GM12878 (cell line): ENCODE results near the gene DNAJC7. TPM values are rescaled to one million over a fixed set of nuclear protein-coding genes. Genes with fewer than 3 reads are reported as not detected.

Experiments
- ATAC-seq: fragments of 200-7000 bp; cut with Tn5 transposase; 3 replicates; pipeline ENCODE4 v1.9.1; 2020; ENCODE audit warnings: mild to moderate bottlenecking, moderate library complexity
- BruUV-seq: library from RNA; stranded (reverse); fragments of 400-500 nt; replicated peaks from 2 replicates; lab custom pipeline; 2021; lab: Mats Ljungman, UMichigan
- CTCF ChIA-PET: fragments of 300-600 bp; sonication (Branson Sonifier 250); formaldehyde crosslinking; extraction: SDS; loops from one replicate; lab custom pipeline; 2021; ENCODE audit warnings: inconsistent platforms; lab: Yijun Ruan, JAX
- POLR2A ChIA-PET: fragments of 350-600 bp; formaldehyde crosslinking; extraction: SDS; loops from one replicate; lab custom pipeline; 2021; ENCODE audit warnings: inconsistent platforms; lab: Charles Lee
- RAD21 ChIA-PET: fragments of 300-600 bp; sonication (Branson Sonifier 250); formaldehyde crosslinking; loops from one replicate; lab custom pipeline; 2023; ENCODE audit warnings: antibody characterized with exemption; ENCODE audit not compliant: unreplicated experiment; lab: Charles Lee
- SMC1A ChIA-PET: fragments of 300-600 bp; sonication (Branson Sonifier 250); formaldehyde crosslinking; loops from one replicate; lab custom pipeline; 2023; ENCODE audit not compliant: unreplicated experiment, uncharacterized antibody; lab: Charles Lee
- DNase-seq: peaks from one replicate; pipeline ENCODE4 v3.0.0-alpha.2; 2011; ENCODE audit warnings: low read depth, low spot score
- FAIRE-seq: peaks from 3 replicates; lab custom pipeline; 2011; peaks lifted over from hg19 to GRCh38; lab: Jason Lieb, UNC
- H2AFZ ChIP-seq: 2 replicates; pipeline ENCODE4 v1.6.0; 2011; ENCODE audit warnings: low read depth, low read length, control low read depth; ENCODE audit not compliant: control insufficient read depth
- H3K27ac ChIP-seq: 2 replicates; pipeline ENCODE4 v1.5.1; 2011; ENCODE audit warnings: control low read depth; ENCODE audit not compliant: control insufficient read depth, insufficient read depth
- H3K27me3 ChIP-seq, 2 experiments: replicated peaks in 1 of 2; 2 replicates each; pipeline versions ENCODE4 v1.6.0 to v1.6.1; 2011; ENCODE audit warnings: low read length in 1 of 2; ENCODE audit not compliant: control insufficient read depth in 2 of 2, insufficient read depth in 2 of 2
- H3K36me3 ChIP-seq, 2 experiments: 2 replicates each; pipeline ENCODE4 v1.5.1; 2011; ENCODE audit warnings: low read length in 1 of 2; ENCODE audit not compliant: control insufficient read depth in 2 of 2, insufficient read depth in 2 of 2
- H3K4me1 ChIP-seq: 2 replicates; pipeline ENCODE4 v1.6.1; 2011; ENCODE audit warnings: mild to moderate bottlenecking, low read length, moderate library complexity, mixed read lengths; ENCODE audit not compliant: control insufficient read depth, insufficient read depth
- H3K4me2 ChIP-seq: 2 replicates; pipeline ENCODE4 v1.6.0; 2011; ENCODE audit warnings: control low read depth; ENCODE audit not compliant: control insufficient read depth, insufficient read depth
- H3K4me3 ChIP-seq: fragments of 200-600 bp; sonication (generic); 2 replicates; pipeline ENCODE4 v1.5.1; 2016
- H3K79me2 ChIP-seq: 2 replicates; pipeline ENCODE4 v1.6.0; 2011; ENCODE audit warnings: low read length; ENCODE audit not compliant: control insufficient read depth, insufficient read depth
- H3K9ac ChIP-seq: 2 replicates; pipeline ENCODE4 v1.8.0; 2011; ENCODE audit warnings: low read length, control low read depth, mixed read lengths; ENCODE audit not compliant: control insufficient read depth, insufficient read depth
- H3K9me3 ChIP-seq: replicated peaks from 3 replicates; pipeline ENCODE4 v1.5.1; 2011; ENCODE audit warnings: mild to moderate bottlenecking, low read length; ENCODE audit not compliant: control insufficient read depth, insufficient read depth
- H4K20me1 ChIP-seq: 2 replicates; pipeline ENCODE4 v1.6.0; 2011; ENCODE audit not compliant: control insufficient read depth, insufficient read depth
- ATF2 ChIP-seq: IDR thresholded peaks from 2 replicates; pipeline ENCODE4 v1.6.1; 2012; ENCODE audit warnings: low read length, inconsistent platforms
- EGR1 ChIP-seq, 2 experiments: IDR thresholded peaks; 1 replicate in 1 of 2; 2 replicates in 1 of 2; pipeline ENCODE4 v1.6.1; 2011 to 2012; ENCODE audit warnings: low read depth in 2 of 2, low read length in 2 of 2, borderline replicate concordance in 1 of 2, mild to moderate bottlenecking in 1 of 2, moderate library complexity in 1 of 2
- IKZF1 ChIP-seq: fragments of 450-650 bp; conservative IDR thresholded peaks from 2 replicates; pipeline ENCODE4 v1.6.1; 2017; ENCODE audit warnings: antibody characterized with exemption, mild to moderate bottlenecking
- MTA2 ChIP-seq: fragments of 450-650 bp; IDR thresholded peaks from 2 replicates; pipeline ENCODE4 v1.6.1; 2016; ENCODE audit warnings: low read depth, mild to moderate bottlenecking, moderate library complexity
- POLR2A ChIP-seq: IDR thresholded peaks from 2 replicates; pipeline ENCODE4 v1.6.1; 2011; ENCODE audit warnings: low read depth, mild to moderate bottlenecking, low read length
- SIX5 ChIP-seq: IDR thresholded peaks from 2 replicates; pipeline ENCODE4 v1.6.1; 2011; ENCODE audit warnings: mild to moderate bottlenecking, low read depth, low read length, moderate library complexity; ENCODE audit not compliant: severe bottlenecking
- SMAD1 ChIP-seq: fragments of 450-650 bp; IDR thresholded peaks from 2 replicates; pipeline ENCODE4 v1.6.1; 2018; ENCODE audit warnings: mild to moderate bottlenecking, low read depth; ENCODE audit not compliant: partially characterized antibody
- ZBTB40 ChIP-seq: fragments of 450-650 bp; IDR thresholded peaks from 2 replicates; pipeline ENCODE4 v1.6.1; 2016; ENCODE audit warnings: mild to moderate bottlenecking, moderate library complexity, borderline replicate concordance
- WGBS: methylation state at CpG from one replicate; pipeline ENCODE4 v1.1.6; 2016; ENCODE audit warnings: low lambda C conversion rate; ENCODE audit not compliant: insufficient replicate concordance, insufficient coverage; ENCODE audit errors: missing lambda C conversion rate; 5-methylcytosine and 5-hydroxymethylcytosine counted together
- in situ Hi-C: fragments of 300-500 bp; cut with MboI; formaldehyde crosslinking; loops from 9 replicates; pipeline ENCODE4 v1.14.3; 2018; ENCODE audit warnings: mixed read lengths
- intact Hi-C: fragments of 100-400 bp; cut with micrococcal nuclease; formaldehyde crosslinking; loops from one replicate; pipeline ENCODE4 v1.14.2; 2022; ENCODE audit not compliant: unreplicated experiment
- polyA plus RNA-seq, 11 experiments: library from polyadenylated mRNA; depleted of rRNA in 4 of 11; unstranded in 6 of 11; stranded (reverse) in 5 of 11; fragments of >200 nt; fragmentation: Nextera tagmentation in 4 of 11; fragmentation: Illumina TruSeq in 1 of 11; extraction: Ambion mirVana in 4 of 11; extraction: Trizol in 1 of 11; gene quantifications; 1 replicate in 1 of 11; 2 replicates in 10 of 11; pipeline versions ENCODE4 v1.2.1 to v1.2.3, GENCODE V29; 2011 to 2016; ENCODE audit warnings: inconsistent platforms in 2 of 11, missing spikeins in 2 of 11, low read depth in 1 of 11
- total RNA-seq, 4 experiments: library from RNA; depleted of rRNA in 3 of 4; stranded (reverse); fragments of >200 nt in 3 of 4; fragmentation: Illumina TruSeq in 1 of 4; extraction: Trizol in 1 of 4; gene quantifications; 2 replicates each; pipeline versions ENCODE4 v1.2.1 to v1.2.3, GENCODE V29; 2013 to 2021

DNAJC7 gene
- total and polyA plus RNA-seq, 10 of the 15 experiments (the other 5 are each of a cell fraction or from before 2014, with no cell fraction given): 60.1 to 173 (median 94.9) TPM

- Histone ChIP-seq H4K20me1 (no peaks in the 10 kb centered on the region), H3K27ac (no peak overlapping the region), H2AFZ (no peak overlapping the region), H3K9ac (no peak overlapping the region), H3K9me3 (no peaks in the 10 kb centered on the region), H3K79me2 (no peaks in the 10 kb centered on the region), H3K27me3 (no peaks in the 10 kb centered on the region), H3K4me2 (no peak overlapping the region), H3K4me1 (peaks cover 19% of the 10 kb centered on the region), H3K36me3 (peaks cover 30 to 36% of the 10 kb centered on the region in 2 experiments), H3K4me3 (no peak overlapping the region)
- WGBS: 75% methylated on average over 4 of the region's 4 CpGs
- TF ChIP-seq POLR2A (0 out of 2 replicates have a peak, but pooled peaks have one; percentile 39), SMAD1 (no peak)
- ChIA-PET SMC1A (interaction anchor here (1.2 to 2.6 kb wide), 6 partner anchors 12 to 40 kb away, joined by 3 to 11 read pairs (median 6); partner anchors contain the start of genes CNP and DNAJC7), RAD21 (interaction anchor here (2.7 kb wide), 1 partner anchor 39 kb away, joined by 16 read pairs; the partner anchor contains the start of gene DNAJC7), POLR2A (interaction anchor here (2.1 kb wide), 1 partner anchor 39 kb away, joined by 14 read pairs; the partner anchor contains the start of gene DNAJC7), CTCF (interaction anchor here (1.4 to 3.1 kb wide), 3 partner anchors 12 to 39 kb away, joined by 5 to 27 read pairs (median 15); partner anchors contain the start of genes CNP and DNAJC7)
- ATAC-seq (no peak), FAIRE-seq (no peak), DNase-seq (no peak)
- intact Hi-C loops: no loop called here
- no TSS peak for BruUV-seq
- in situ Hi-C loops: no loop called here
These were observed 39.2 kb downstream of the DNAJC7 start for GRCh38 chr17:41977991-41978390.

GRCh38 chr17:41976142-41976768 is 41.0 kb downstream of the DNAJC7 start:
- Histone ChIP-seq H3K4me1 (peaks cover 24% of the 10 kb centered on the region), H2AFZ (no peak overlapping the region), H3K4me3 (no peak overlapping the region), H3K9me3 (no peaks in the 10 kb centered on the region), H3K27ac (peak overlapping the region; percentile 77), H3K4me2 (peak overlapping the region; percentile 34; the same call in 1 of the 2 replicates), H3K36me3 (peaks cover 33 to 39% of the 10 kb centered on the region in 2 experiments), H3K9ac (peak overlapping the region; percentile 40; the same call in 1 of the 2 replicates), H4K20me1 (no peaks in the 10 kb centered on the region), H3K27me3 (no peaks in the 10 kb centered on the region), H3K79me2 (no peaks in the 10 kb centered on the region)
- BruUV-seq: no TSS peak
- ChIA-PET CTCF (interaction anchor here (0.9 to 3.1 kb wide), 9 partner anchors 9 to 239 kb away, joined by 3 to 27 read pairs (median 4); partner anchors contain the start of genes CNP, DNAJC7, KCNH4 and NKIRAS2), RAD21 (interaction anchor here (1.3 to 2.7 kb wide), 3 partner anchors 9 to 89 kb away, joined by 4 to 16 read pairs (median 16); partner anchors contain the start of genes CNP and DNAJC7), POLR2A (interaction anchor here (0.5 to 2.6 kb wide), 8 partner anchors 9 to 206 kb away, joined by 3 to 17 read pairs (median 5); partner anchors contain the start of genes CNP, DNAJC7, NKIRAS2 and ODAD4), SMC1A (interaction anchor here (0.7 to 2.6 kb wide), 8 partner anchors 9 to 137 kb away, joined by 3 to 11 read pairs (median 6); partner anchors contain the start of genes CNP and DNAJC7)
- ATAC-seq (peak; percentile 78), FAIRE-seq (no peak), DNase-seq (no peak)
- in situ Hi-C loops (no loop called here), intact Hi-C loops (no loop called here)
- 58% methylated on average over 11 of the region's 11 CpGs for WGBS
- TF ChIP-seq POLR2A (peak; percentile 54; the same call in 1 of the 2 replicates), ZBTB40 (peak; percentile 72; the same call in 1 of the 2 replicates), IKZF1 (no peak), ATF2 (no peak), MTA2 (0 out of 2 replicates have a peak, but pooled peaks have one; percentile 12), SIX5 (no peak), EGR1 (IDR thresholded peaks at IDR 0.05; ENCODE audit: borderline replicate concordance in 1 of 2, low read depth in 2 of 2, low read length in 2 of 2) (0 out of 3 replicates have a peak, but pooled peaks of 1 of the 2 experiments have one; percentile 52)
